HEK293 (cell line): Measurements from ENCODE around the gene PLK3.

Experiments
- FEZF1 ChIP-seq: fragments of 450-650 bp; formaldehyde crosslinking; IDR thresholded peaks from 2 replicates; pipeline ENCODE4 v1.5.1; 2016; ENCODE audit warnings: missing biosample characterization, missing genetic modification characterization
- GLI2 ChIP-seq: fragments of 450-650 bp; formaldehyde crosslinking; IDR thresholded peaks from 2 replicates; pipeline ENCODE4; 2017; ENCODE audit warnings: missing biosample characterization, missing genetic modification characterization, low read depth, borderline replicate concordance
- HOXC10 ChIP-seq: sonication (generic); formaldehyde crosslinking; IDR thresholded peaks from 2 replicates; pipeline ENCODE4 v1.8.1; 2023; ENCODE audit warnings: mild to moderate bottlenecking, missing genetic modification reagents
- HOXD13 ChIP-seq: sonication (generic); formaldehyde crosslinking; IDR thresholded peaks from 2 replicates; pipeline ENCODE4 v1.8.0; 2022; ENCODE audit warnings: missing genetic modification reagents, borderline replicate concordance
- PATZ1 ChIP-seq: fragments of 450-650 bp; formaldehyde crosslinking; IDR thresholded peaks from 2 replicates; pipeline ENCODE4 v1.5.1; 2016; ENCODE audit warnings: missing biosample characterization, missing genetic modification characterization
- SP7 ChIP-seq: fragments of 450-650 bp; formaldehyde crosslinking; IDR thresholded peaks from 2 replicates; pipeline ENCODE4 v1.5.1; 2016; ENCODE audit warnings: missing biosample characterization, missing genetic modification characterization
- ZFP3 ChIP-seq: fragments of 450-650 bp; formaldehyde crosslinking; IDR thresholded peaks from 2 replicates; pipeline ENCODE4 v1.5.1; 2016; ENCODE audit warnings: low read depth, missing biosample characterization, missing genetic modification characterization
- ZNF133 ChIP-seq: fragments of 450-650 bp; formaldehyde crosslinking; IDR thresholded peaks from 2 replicates; pipeline ENCODE4 v1.5.1; 2016; ENCODE audit warnings: missing biosample characterization, missing genetic modification characterization
- ZNF157 ChIP-seq: fragments of 450-650 bp; formaldehyde crosslinking; IDR thresholded peaks from 2 replicates; pipeline ENCODE4 v1.5.1; 2016; ENCODE audit warnings: missing biosample characterization, missing genetic modification characterization
- ZNF16 ChIP-seq: fragments of 450-650 bp; formaldehyde crosslinking; IDR thresholded peaks from 2 replicates; pipeline ENCODE4 v1.5.1; 2016; ENCODE audit warnings: low read depth, missing biosample characterization, missing genetic modification characterization
- ZNF169 ChIP-seq: fragments of 450-650 bp; formaldehyde crosslinking; IDR thresholded peaks from 2 replicates; pipeline ENCODE4 v1.5.1; 2016; ENCODE audit warnings: missing biosample characterization, missing genetic modification characterization
- ZNF18 ChIP-seq: fragments of 450-650 bp; formaldehyde crosslinking; IDR thresholded peaks from 2 replicates; pipeline ENCODE4 v1.5.1; 2016; ENCODE audit warnings: missing biosample characterization, missing genetic modification characterization
- ZNF184 ChIP-seq: fragments of 450-650 bp; IDR thresholded peaks from 2 replicates; pipeline ENCODE4 v1.5.1; 2018; ENCODE audit warnings: missing biosample characterization, mild to moderate bottlenecking, missing genetic modification characterization
- ZNF274 ChIP-seq, 2 experiments: fragments of 200-500 bp in 1 of 2; fragments of 450-650 bp in 1 of 2; sonication (Bioruptor generic) in 1 of 2; formaldehyde crosslinking in 1 of 2; IDR thresholded peaks; 2 replicates each; pipeline versions ENCODE4 v1.5.1 to v1.6.1; 2014 to 2016; ENCODE audit warnings: borderline replicate concordance in 1 of 2, inconsistent platforms in 1 of 2, low read length in 1 of 2, missing biosample characterization in 1 of 2, missing genetic modification characterization in 1 of 2
- ZNF311 ChIP-seq: fragments of 450-650 bp; formaldehyde crosslinking; IDR thresholded peaks from 2 replicates; pipeline ENCODE4 v1.5.1; 2017; ENCODE audit warnings: missing biosample characterization, missing genetic modification characterization, borderline replicate concordance
- ZNF350 ChIP-seq: fragments of 450-650 bp; formaldehyde crosslinking; IDR thresholded peaks from 2 replicates; pipeline ENCODE4 v1.5.0; 2017; ENCODE audit warnings: missing biosample characterization, mild to moderate bottlenecking, missing genetic modification characterization
- ZNF423 ChIP-seq: fragments of 450-650 bp; formaldehyde crosslinking; IDR thresholded peaks from 2 replicates; pipeline ENCODE4 v1.5.1; 2016; ENCODE audit warnings: missing biosample characterization, missing genetic modification characterization
- ZNF433 ChIP-seq: fragments of 450-650 bp; formaldehyde crosslinking; IDR thresholded peaks from 2 replicates; pipeline ENCODE4 v1.5.1; 2016; ENCODE audit warnings: missing biosample characterization, missing genetic modification characterization, low read depth
- ZNF501 ChIP-seq: fragments of 450-650 bp; formaldehyde crosslinking; IDR thresholded peaks from 2 replicates; pipeline ENCODE4 v1.5.1; 2016; ENCODE audit warnings: missing biosample characterization, missing genetic modification characterization
- ZNF510 ChIP-seq: fragments of 450-650 bp; formaldehyde crosslinking; IDR thresholded peaks from 2 replicates; pipeline ENCODE4 v1.5.1; 2018; ENCODE audit warnings: mild to moderate bottlenecking, missing genetic modification characterization, missing biosample characterization; ENCODE audit not compliant: insufficient replicate concordance
- ZNF514 ChIP-seq: fragments of 450-650 bp; formaldehyde crosslinking; IDR thresholded peaks from 2 replicates; pipeline ENCODE4 v1.5.1; 2016; ENCODE audit warnings: missing biosample characterization, missing genetic modification characterization
- ZNF548 ChIP-seq: fragments of 450-650 bp; formaldehyde crosslinking; IDR thresholded peaks from 2 replicates; pipeline ENCODE4 v1.5.1; 2016; ENCODE audit warnings: missing biosample characterization, missing genetic modification characterization
- ZNF561 ChIP-seq: fragments of 450-650 bp; IDR thresholded peaks from 2 replicates; pipeline ENCODE4 v1.5.1; 2018; ENCODE audit warnings: missing biosample characterization, missing genetic modification characterization, borderline replicate concordance
- ZNF580 ChIP-seq: fragments of 450-650 bp; formaldehyde crosslinking; IDR thresholded peaks from 2 replicates; pipeline ENCODE4 v1.5.1; 2016; ENCODE audit warnings: missing biosample characterization, missing genetic modification characterization
- ZNF600 ChIP-seq: fragments of 450-650 bp; formaldehyde crosslinking; IDR thresholded peaks from 2 replicates; pipeline ENCODE4 v1.5.1; 2016; ENCODE audit warnings: missing biosample characterization, missing genetic modification characterization
- ZNF610 ChIP-seq: fragments of 450-650 bp; formaldehyde crosslinking; IDR thresholded peaks from 2 replicates; pipeline ENCODE4 v1.5.1; 2016; ENCODE audit warnings: missing biosample characterization, missing genetic modification characterization, borderline replicate concordance
- ZNF623 ChIP-seq: fragments of 450-650 bp; formaldehyde crosslinking; IDR thresholded peaks from 2 replicates; pipeline ENCODE4 v1.5.1; 2016; ENCODE audit warnings: missing biosample characterization, missing genetic modification characterization
- ZSCAN30 ChIP-seq: fragments of 450-650 bp; IDR thresholded peaks from 2 replicates; pipeline ENCODE4 v1.5.1; 2018; ENCODE audit warnings: missing biosample characterization, mild to moderate bottlenecking, missing genetic modification characterization, moderate library complexity
- TF ChIP-seq, protein P1 (sequence below): fragments of 450-650 bp; formaldehyde crosslinking; IDR thresholded peaks from 2 replicates; pipeline ENCODE4 v1.5.1; 2017; ENCODE audit warnings: missing biosample characterization, missing genetic modification characterization
- TF ChIP-seq, protein P2 (sequence below): fragments of 450-650 bp; formaldehyde crosslinking; IDR thresholded peaks from 2 replicates; pipeline ENCODE4 v1.5.1; 2016; ENCODE audit warnings: missing biosample characterization, missing genetic modification characterization
- TF ChIP-seq, protein P3 (sequence below): fragments of 450-650 bp; formaldehyde crosslinking; IDR thresholded peaks from 2 replicates; pipeline ENCODE4 v1.5.1; 2016; ENCODE audit warnings: missing biosample characterization, missing genetic modification characterization, low read depth

The PLK3 gene

DNA sequence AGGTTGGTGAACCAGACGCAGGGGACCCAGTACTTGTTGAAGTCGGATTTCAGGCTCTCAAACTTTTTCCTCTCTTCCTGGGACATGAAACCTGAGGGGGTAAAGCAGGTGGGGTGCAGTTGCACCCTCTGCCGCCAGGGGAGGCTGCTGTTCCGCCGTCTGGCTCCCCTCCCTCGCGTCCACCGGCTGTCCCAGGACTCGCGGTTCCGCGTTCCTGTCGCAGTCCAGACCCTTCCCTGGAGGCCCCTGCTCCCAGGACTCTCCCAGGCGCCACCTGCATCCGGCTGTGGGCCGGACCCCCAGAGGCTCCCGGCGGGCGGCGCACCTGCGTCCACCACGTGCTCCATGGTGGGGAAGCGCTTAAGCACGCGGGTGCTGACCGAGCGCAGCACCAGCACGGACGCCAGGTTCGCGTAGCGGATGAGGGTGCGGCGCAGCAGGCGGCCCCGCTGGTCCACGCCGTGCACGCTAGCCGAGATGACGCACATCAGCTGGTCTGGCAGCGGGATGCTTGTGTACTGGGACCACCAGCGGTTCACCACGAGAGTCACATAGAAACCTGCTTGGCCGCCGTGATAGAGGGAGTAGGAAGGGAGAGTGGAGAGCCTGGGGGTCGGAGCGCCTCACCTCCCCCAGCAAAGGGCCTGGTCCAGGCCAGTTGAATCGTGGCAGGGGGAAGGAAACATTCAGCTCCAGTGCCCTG is 13.9 kb upstream of the PLK3 start (continued):
- no peak for TF ChIP-seq ZNF580 (tag by site-specific recombination)
- TF ChIP-seq FEZF1 (tag by site-specific recombination) = no peak
- TF ChIP-seq ZNF433 = no peak
- no peak for TF ChIP-seq ZNF184 (tag by site-specific recombination)
- TF ChIP-seq GLI2 = no peak
- TF ChIP-seq ZNF133 (tag by site-specific recombination) = no peak
- TF ChIP-seq HOXD13 (CRISPR knock-in tag) = no peak
- no peak for TF ChIP-seq HOXC10
- TF ChIP-seq, protein P1, sequence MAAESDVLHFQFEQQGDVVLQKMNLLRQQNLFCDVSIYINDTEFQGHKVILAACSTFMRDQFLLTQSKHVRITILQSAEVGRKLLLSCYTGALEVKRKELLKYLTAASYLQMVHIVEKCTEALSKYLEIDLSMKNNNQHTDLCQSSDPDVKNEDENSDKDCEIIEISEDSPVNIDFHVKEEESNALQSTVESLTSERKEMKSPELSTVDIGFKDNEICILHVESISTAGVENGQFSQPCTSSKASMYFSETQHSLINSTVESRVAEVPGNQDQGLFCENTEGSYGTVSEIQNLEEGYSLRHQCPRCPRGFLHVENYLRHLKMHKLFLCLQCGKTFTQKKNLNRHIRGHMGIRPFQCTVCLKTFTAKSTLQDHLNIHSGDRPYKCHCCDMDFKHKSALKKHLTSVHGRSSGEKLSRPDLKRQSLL (tag by site-specific recombination) = no peak
- TF ChIP-seq PATZ1 (tag by site-specific recombination) = peak; percentile 93
- TF ChIP-seq ZNF274 (IDR thresholded peaks at IDR 0.05; ENCODE audit: low read length) = no peak
- TF ChIP-seq ZNF274 (tag by site-specific recombination; IDR thresholded peaks at IDR 0.05; ENCODE audit: borderline replicate concordance) = no peak
- 0 out of 2 replicates have a peak, but pooled peaks have one; percentile 20 for TF ChIP-seq ZNF610 (tag by site-specific recombination)
- no peak for TF ChIP-seq ZNF311 (tag by site-specific recombination)
- TF ChIP-seq, protein P2, sequence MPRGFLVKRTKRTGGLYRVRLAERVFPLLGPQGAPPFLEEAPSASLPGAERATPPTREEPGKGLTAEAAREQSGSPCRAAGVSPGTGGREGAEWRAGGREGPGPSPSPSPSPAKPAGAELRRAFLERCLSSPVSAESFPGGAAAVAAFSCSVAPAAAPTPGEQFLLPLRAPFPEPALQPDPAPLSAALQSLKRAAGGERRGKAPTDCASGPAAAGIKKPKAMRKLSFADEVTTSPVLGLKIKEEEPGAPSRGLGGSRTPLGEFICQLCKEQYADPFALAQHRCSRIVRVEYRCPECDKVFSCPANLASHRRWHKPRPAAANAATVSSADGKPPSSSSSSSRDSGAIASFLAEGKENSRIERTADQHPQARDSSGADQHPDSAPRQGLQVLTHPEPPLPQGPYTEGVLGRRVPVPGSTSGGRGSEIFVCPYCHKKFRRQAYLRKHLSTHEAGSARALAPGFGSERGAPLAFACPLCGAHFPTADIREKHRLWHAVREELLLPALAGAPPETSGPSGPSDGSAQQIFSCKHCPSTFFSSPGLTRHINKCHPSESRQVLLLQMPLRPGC (tag by site-specific recombination) = no peak
- no peak for TF ChIP-seq ZNF510 (tag by site-specific recombination)
- TF ChIP-seq ZNF623 (tag by site-specific recombination) = no peak
- TF ChIP-seq SP7 (tag by site-specific recombination) = peak; percentile 78
- no peak for TF ChIP-seq ZNF548 (tag by site-specific recombination)
- TF ChIP-seq ZNF501 (tag by site-specific recombination) = peak; percentile 97
- TF ChIP-seq ZNF18 (tag by site-specific recombination) = no peak
- TF ChIP-seq ZFP3 (tag by site-specific recombination) = no peak
- peak; percentile 100 for TF ChIP-seq ZNF600 (tag by site-specific recombination)
- no peak for TF ChIP-seq ZNF514 (tag by site-specific recombination)
- no peak for TF ChIP-seq ZNF157 (tag by site-specific recombination)
- TF ChIP-seq, protein P3, sequence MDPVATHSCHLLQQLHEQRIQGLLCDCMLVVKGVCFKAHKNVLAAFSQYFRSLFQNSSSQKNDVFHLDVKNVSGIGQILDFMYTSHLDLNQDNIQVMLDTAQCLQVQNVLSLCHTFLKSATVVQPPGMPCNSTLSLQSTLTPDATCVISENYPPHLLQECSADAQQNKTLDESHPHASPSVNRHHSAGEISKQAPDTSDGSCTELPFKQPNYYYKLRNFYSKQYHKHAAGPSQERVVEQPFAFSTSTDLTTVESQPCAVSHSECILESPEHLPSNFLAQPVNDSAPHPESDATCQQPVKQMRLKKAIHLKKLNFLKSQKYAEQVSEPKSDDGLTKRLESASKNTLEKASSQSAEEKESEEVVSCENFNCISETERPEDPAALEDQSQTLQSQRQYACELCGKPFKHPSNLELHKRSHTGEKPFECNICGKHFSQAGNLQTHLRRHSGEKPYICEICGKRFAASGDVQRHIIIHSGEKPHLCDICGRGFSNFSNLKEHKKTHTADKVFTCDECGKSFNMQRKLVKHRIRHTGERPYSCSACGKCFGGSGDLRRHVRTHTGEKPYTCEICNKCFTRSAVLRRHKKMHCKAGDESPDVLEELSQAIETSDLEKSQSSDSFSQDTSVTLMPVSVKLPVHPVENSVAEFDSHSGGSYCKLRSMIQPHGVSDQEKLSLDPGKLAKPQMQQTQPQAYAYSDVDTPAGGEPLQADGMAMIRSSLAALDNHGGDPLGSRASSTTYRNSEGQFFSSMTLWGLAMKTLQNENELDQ (tag by site-specific recombination) = no peak
- TF ChIP-seq ZSCAN30 = peak; percentile 95
- peak; percentile 80; the same call in 1 of the 2 replicates for TF ChIP-seq ZNF561 (tag by site-specific recombination)
- no peak for TF ChIP-seq ZNF350 (tag by site-specific recombination)
- peak; percentile 97 for TF ChIP-seq ZNF423 (tag by site-specific recombination)
- TF ChIP-seq ZNF169 (tag by site-specific recombination) = no peak
- no peak for TF ChIP-seq ZNF16 (tag by site-specific recombination)
